Measurements from ENCODE around the gene PLPP3.

The PLPP3 gene

GRCh38 chr1:56545711-56546110, 33.7 kb downstream of the PLPP3 start:
- H3K4me3 ChIP-seq (ENCODE audit: low read depth, low read length), result no peak overlapping the region
- no peak for TF ChIP-seq CTCF (IDR thresholded peaks at IDR 0.05; ENCODE audit: borderline replicate concordance, insufficient read depth, low read depth, low read length)

GRCh38 chr1:56543783-56544612, 35.4 kb downstream of the PLPP3 start:
- H3K4me3 ChIP-seq (ENCODE audit: low read depth, low read length), result no peak overlapping the region
- TF ChIP-seq CTCF (IDR thresholded peaks at IDR 0.05; ENCODE audit: borderline replicate concordance, insufficient read depth, low read depth, low read length), result no peak

GRCh38 chr1:56542651-56543050, 36.7 kb downstream of the PLPP3 start:
- no peak overlapping the region for H3K4me3 ChIP-seq (ENCODE audit: low read depth, low read length)
- no peak for TF ChIP-seq CTCF (IDR thresholded peaks at IDR 0.05; ENCODE audit: borderline replicate concordance, insufficient read depth, low read depth, low read length)

- TF ChIP-seq CTCF (IDR thresholded peaks at IDR 0.05; ENCODE audit: borderline replicate concordance, insufficient read depth, low read depth, low read length), result no peak
- no peak overlapping the region for H3K4me3 ChIP-seq (ENCODE audit: low read depth, low read length)
Measured at GRCh38 chr1:56541408-56541807, 38.0 kb downstream of the PLPP3 start.

GRCh38 chr1:56540467-56540866, 38.9 kb downstream of the PLPP3 start:
- no peak for TF ChIP-seq CTCF (IDR thresholded peaks at IDR 0.05; ENCODE audit: borderline replicate concordance, insufficient read depth, low read depth, low read length)

GRCh38 chr1:56539520-56539931, 39.8 kb downstream of the PLPP3 start:
- no peak overlapping the region for H3K4me3 ChIP-seq (ENCODE audit: low read depth, low read length)
- no peak for TF ChIP-seq CTCF (IDR thresholded peaks at IDR 0.05; ENCODE audit: borderline replicate concordance, insufficient read depth, low read depth, low read length)

More at GRCh38 chr1:56540467-56540866, 38.9 kb downstream of the PLPP3 start:
- no peak overlapping the region for H3K4me3 ChIP-seq (ENCODE audit: low read depth, low read length)

- TF ChIP-seq CTCF (IDR thresholded peaks at IDR 0.05; ENCODE audit: borderline replicate concordance, insufficient read depth, low read depth, low read length), result no peak
- no peak overlapping the region for H3K4me3 ChIP-seq (ENCODE audit: low read depth, low read length)
Measured at GRCh38 chr1:56538532-56538931, 40.8 kb downstream of the PLPP3 start.
